ENCODE results near the gene LCE1F.

LCE1F gene, protein sequence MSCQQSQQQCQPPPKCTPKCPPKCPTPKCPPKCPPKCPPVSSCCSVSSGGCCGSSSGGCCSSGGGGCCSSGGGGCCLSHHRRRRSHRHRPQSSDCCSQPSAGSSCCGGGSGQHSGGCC

DNA sequence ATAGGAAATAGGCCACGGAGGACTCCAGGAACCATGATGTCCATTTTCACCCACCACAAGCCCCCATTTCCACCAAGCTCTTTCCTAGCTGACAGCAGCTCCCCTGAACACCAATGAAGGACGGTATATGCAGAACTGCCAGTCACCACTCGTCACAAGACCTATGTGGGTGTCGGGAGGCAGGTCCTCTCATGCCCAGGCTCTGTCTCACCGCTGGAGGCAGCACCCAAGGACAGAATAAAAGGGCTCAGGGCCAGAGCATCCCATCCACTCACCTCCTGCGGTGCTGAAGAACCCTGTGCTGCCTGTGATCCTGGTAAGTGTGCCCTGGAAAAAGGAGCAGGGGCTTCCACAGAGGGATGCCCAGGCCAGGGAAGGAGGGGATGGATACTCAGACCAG lies at the start of gene LCE1F:
Gene LCE1F (plus strand): TSS at position 266 of the 400 bp plus-strand sequence. CDS start 1,232 bp downstream, outside the sequence.
- no peak for DNase-seq

- no peak for DNase-seq
Measured at GRCh38 chr1:152725261-152725660, 49.7 kb upstream of the LCE1F start.

GRCh38 chr1:152728986-152729385 lies 46.0 kb upstream of the LCE1F start:
- DNase-seq, result no peak

GRCh38 chr1:152735648-152736047 lies 39.3 kb upstream of the LCE1F start:
- no peak for DNase-seq

- no peak for DNase-seq
Measured at GRCh38 chr1:152737997-152738396, 36.9 kb upstream of the LCE1F start.

GRCh38 chr1:152739841-152740240 lies 35.1 kb upstream of the LCE1F start:
- DNase-seq, result no peak

DNA sequence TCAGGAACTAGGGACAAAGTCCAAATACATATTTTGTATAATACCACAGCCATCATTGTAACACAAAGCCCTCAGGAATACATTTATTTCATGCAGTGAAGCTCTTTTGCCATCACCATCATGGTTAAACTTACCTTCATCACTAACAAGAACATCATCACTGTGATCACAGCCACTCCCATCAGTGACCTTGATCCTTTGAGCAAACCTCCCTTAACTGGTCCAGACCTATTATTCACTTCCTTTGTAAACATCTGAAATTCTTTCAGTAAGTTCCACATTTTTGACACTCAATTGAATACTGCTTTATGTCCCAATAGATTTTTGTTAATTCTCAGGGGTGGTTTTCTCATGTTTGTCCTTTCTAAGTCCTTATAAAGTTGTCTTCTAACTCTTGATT lies 33.3 kb upstream of the LCE1F start:
- no peak for DNase-seq

GRCh38 chr1:152743371-152744145 lies 31.4 kb upstream of the LCE1F start:
- no peak for DNase-seq

- DNase-seq, result peak; percentile 51
Measured at GRCh38 chr1:152745289-152745704, 29.6 kb upstream of the LCE1F start.

- no peak for DNase-seq
Measured at GRCh38 chr1:152745765-152746444, 29.0 kb upstream of the LCE1F start.

DNA sequence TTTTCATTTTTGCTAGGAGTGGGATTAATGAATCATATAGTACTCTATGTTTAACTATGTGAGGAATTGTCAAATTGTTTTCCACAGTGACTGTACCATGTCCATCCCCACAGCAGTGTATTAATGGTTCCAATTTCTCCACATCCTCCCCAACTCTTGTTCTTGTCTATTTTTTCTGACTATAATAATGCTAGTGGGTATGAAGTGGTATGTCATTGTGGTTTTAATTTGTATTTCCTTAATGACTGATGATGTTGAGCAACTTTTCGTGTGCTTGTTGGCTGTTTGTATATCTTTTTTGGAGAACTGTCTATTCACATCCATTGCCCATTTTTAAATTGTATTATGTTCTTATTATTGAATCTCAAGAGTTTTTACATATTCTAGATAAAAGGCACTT lies 27.1 kb upstream of the LCE1F start:
- no peak for DNase-seq

DNA sequence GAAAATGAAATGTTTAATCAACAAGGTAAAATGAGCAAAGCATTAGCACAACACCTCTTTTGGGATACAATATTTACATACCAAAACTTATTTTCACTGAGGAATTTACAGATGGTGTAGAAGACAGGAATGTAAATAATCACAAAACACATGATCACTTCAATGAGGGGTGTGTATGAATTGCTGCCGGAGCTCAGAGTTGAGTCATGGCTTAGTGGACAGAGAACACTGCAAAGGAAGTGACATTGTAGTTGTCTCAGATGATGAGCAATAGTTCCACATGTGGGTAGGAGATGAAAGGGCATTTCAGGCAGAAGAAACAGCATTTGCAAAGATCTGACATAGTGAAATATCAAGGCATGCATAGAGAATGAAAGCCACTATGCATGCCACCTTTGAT lies 22.7 kb upstream of the LCE1F start:
- DNase-seq, result no peak

DNA sequence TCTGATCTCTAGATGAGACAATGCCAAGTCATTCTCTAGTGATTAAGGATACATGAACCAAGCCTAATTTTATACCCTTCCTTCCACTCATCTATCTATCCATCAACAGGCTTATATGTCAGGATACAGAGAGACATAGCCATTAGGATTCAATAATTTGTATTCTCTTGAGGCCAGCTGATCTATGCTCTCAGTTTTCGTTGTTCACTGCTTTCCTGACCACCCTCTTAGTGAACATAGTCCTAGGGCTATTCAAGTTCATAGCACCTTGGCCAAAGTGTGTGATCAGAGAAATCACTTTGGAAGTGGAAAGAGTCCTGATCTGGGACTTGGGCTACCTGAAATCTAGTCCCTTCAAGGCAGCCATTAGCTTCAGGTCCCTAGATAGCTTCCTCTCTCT lies 21.4 kb upstream of the LCE1F start:
- DNase-seq, result no peak

- no peak for DNase-seq
Measured at GRCh38 chr1:152756872-152757271, 18.1 kb upstream of the LCE1F start.

DNA sequence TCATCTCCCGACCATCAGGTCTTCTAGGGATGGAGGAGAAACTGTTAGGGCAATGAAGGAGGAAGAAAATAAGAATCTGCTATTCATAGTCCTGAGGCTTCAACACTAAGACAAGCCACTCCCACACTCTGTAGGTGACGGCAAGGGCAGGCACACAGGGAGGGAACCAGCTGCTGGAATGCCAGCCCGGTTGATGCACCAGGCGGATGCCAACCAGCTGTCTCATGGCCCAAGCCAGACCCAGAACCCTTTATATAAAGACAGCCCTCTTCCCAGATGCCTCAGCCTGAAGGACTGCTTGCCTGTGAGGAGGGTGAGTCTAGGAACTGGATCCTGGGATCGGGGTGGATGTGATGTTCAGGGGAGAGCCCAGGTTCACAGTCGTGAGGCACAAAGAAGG lies 17.2 kb upstream of the LCE1F start, which contains the start of gene KPRP:
Gene KPRP (plus strand): TSS at position 279 of the 400 bp plus-strand sequence. CDS start 1,564 bp downstream, outside the sequence.
- DNase-seq, result no peak

DNA sequence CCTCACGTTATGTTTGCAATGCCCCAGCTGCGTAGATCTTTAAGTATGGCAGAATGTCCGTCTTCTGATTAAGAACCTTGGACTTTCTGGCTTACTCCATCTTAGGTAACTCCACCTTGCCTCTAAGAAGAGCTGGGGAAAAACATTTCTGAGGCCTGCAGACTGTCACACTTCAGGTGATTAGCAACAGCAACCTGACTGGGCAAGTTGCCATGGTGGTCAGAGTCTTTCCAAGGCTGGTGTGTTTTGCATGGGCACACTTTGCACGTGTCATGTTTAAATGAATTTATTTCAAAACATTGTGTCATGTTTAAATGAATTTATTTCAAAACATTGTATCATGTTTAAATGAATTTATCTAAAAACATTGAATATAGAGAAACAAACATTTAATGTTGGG lies 16.3 kb upstream of the LCE1F start:
- no peak for DNase-seq

DNA sequence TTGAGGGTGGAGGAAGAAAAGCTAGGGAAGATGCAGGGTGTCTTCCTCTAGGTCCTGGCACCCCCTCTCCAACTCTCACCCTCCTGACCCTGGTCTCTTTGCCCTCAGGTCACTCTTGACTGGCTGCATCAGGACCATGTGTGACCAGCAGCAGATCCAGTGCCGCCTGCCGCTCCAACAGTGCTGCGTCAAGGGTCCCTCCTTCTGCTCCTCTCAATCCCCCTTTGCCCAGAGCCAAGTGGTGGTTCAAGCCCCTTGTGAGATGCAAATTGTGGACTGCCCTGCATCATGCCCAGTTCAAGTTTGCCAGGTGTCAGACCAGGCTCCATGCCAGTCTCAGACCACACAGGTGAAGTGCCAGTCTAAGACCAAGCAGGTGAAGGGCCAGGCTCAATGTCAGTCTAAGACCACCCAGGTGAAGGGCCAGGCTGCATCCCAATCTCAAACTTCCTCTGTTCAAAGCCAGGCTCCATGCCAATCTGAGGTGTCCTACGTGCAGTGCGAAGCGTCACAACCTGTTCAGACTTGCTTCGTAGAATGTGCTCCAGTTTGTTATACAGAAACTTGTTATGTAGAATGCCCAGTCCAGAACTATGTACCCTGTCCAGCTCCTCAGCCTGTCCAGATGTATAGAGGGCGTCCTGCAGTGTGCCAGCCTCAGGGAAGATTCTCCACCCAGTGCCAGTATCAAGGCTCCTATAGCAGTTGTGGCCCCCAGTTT lies 15.3 kb upstream of the LCE1F start:
- no peak for DNase-seq

GRCh38 chr1:152760551-152761190 lies 14.3 kb upstream of the LCE1F start:
- no peak for DNase-seq

GRCh38 chr1:152761609-152762213 lies 13.2 kb upstream of the LCE1F start:
- DNase-seq, result no peak

- DNase-seq, result no peak
Measured at GRCh38 chr1:152768847-152769533, 6.0 kb upstream of the LCE1F start.

GRCh38 chr1:152770411-152770810 lies 4.5 kb upstream of the LCE1F start:
- DNase-seq, result no peak

DNA sequence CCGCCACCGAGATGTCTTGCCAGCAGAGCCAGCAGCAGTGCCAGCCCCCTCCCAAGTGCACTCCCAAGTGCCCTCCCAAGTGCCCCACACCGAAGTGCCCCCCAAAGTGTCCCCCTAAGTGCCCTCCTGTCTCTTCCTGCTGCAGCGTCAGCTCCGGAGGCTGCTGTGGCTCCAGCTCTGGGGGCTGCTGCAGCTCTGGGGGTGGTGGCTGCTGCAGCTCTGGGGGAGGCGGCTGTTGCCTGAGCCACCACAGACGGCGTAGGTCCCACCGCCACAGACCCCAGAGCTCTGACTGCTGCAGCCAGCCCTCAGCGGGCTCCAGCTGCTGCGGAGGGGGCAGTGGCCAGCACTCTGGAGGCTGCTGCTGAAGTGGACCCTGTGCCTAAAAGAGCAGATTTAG lies 1.4 kb downstream of the LCE1F start:
- DNase-seq, result no peak
